HUES48 (cell line): ENCODE data around the gene ZNF680.
A peak's percentile ranks its signal among the peaks of the same experiment; 100 is the strongest.
"Not testable (repeated sequence)": the region's sequence is repeated elsewhere in the genome, so short reads cannot be mapped to it uniquely, and the experiment has no call there.

Experiments used
- H3K27ac ChIP-seq: one replicate; pipeline ENCODE4 v1.7.0; 2013; ENCODE audit warnings: low read depth, low read length, inconsistent platforms
- H3K27me3 ChIP-seq: 2 replicates; pipeline ENCODE4 v1.6.1; 2013; ENCODE audit warnings: mild to moderate bottlenecking, low read length; ENCODE audit not compliant: control insufficient read depth, insufficient read depth
- H3K36me3 ChIP-seq: 2 replicates; pipeline ENCODE4 v1.6.1; 2013; ENCODE audit warnings: low read length; ENCODE audit not compliant: control insufficient read depth, insufficient read depth
- H3K4me1 ChIP-seq: 2 replicates; pipeline ENCODE4 v1.6.1; 2013; ENCODE audit warnings: mild to moderate bottlenecking, low read length; ENCODE audit not compliant: control insufficient read depth, insufficient read depth
- H3K4me3 ChIP-seq: 2 replicates; pipeline ENCODE4 v1.5.1; 2013; ENCODE audit warnings: mild to moderate bottlenecking, low read depth, low read length
- H3K9ac ChIP-seq: 2 replicates; pipeline ENCODE4 v1.6.1; 2013; ENCODE audit warnings: mild to moderate bottlenecking, low read depth, low read length, moderate library complexity
- H3K9me3 ChIP-seq: 2 replicates; pipeline ENCODE4 v1.6.1; 2013; ENCODE audit warnings: low read length; ENCODE audit not compliant: control insufficient read depth, insufficient read depth

The ZNF680 gene

DNA sequence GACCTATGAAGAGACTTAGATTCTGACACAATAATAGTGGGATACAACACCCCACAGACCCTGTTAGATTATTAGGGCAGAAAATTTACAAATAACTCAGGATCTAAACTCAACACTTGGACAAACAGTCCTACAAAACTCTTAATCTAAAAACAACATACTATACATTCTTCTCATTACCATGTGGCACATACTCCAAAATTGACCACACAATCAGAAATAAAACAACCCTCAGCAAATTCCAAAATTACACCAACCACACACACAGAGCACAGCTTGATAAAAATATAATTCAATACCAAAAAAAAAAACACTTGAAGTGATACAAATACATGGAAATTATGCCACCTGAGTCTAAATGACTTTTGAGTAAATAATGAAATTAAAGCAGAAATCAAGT lies 7.8 kb downstream of the ZNF680 start:
- Histone ChIP-seq H3K36me3 (0 out of 2 replicates have a peak, but pooled peaks cover 7% of the 10 kb centered on the region), H3K9ac (no peak overlapping the region), H3K9me3 (peaks cover 21% of the 10 kb centered on the region), H3K4me3 (no peak overlapping the region), H3K27ac (no peak overlapping the region), H3K27me3 (no peaks in the 10 kb centered on the region), H3K4me1 (no peaks in the 10 kb centered on the region)

- not testable (repeated sequence) for H3K4me3 ChIP-seq, H3K27me3 ChIP-seq, H3K4me1 ChIP-seq, H3K27ac ChIP-seq, H3K9ac ChIP-seq
- Histone ChIP-seq H3K36me3 (peaks cover 14% of the 10 kb centered on the region; the same call in 1 of the 2 replicates), H3K9me3 (peaks cover 21% of the 10 kb centered on the region)
Observed at GRCh38 chr7:64554188-64554587, 8.7 kb downstream of the ZNF680 start.

DNA sequence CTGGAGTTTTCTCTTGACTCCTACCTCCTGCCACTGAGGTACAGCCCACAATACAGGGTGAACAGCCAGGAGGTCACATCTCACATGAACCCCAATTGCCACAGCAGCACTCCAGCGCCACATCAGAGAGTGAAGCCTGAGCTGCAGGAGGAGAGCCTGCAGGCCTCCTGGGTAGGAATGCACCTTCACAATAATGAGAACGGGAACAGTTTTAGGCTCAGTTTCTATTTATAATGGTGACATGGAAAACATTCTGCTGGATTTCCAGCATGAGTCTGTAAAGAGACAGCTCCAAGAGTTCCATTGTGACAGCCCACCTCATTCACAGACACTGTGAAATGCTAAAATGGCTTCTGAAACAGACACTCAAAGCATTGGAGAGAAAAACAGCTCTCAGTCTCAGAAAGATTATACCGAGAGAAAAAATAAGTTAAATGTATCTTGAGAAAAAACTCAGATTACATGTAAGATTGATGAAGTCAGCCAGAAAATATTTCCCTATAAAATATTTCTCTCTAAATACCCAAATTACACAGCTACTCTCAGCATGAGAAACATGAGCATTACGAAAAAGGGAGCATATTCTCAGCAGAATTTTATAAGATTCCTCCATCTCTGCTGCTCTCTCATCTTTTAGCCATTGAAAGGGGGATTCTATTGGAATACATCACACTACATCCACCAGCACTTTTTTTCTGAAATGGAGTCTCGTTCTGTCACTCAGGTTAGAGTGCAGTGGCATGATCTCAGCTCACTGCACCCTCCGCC lies 11.3 kb downstream of the ZNF680 start:
- Histone ChIP-seq H3K27ac (no peak overlapping the region), H3K4me1 (no peaks in the 10 kb centered on the region), H3K27me3 (no peaks in the 10 kb centered on the region), H3K9me3 (peaks cover 21% of the 10 kb centered on the region), H3K9ac (no peak overlapping the region), H3K4me3 (no peak overlapping the region), H3K36me3 (peaks cover 27% of the 10 kb centered on the region)

DNA sequence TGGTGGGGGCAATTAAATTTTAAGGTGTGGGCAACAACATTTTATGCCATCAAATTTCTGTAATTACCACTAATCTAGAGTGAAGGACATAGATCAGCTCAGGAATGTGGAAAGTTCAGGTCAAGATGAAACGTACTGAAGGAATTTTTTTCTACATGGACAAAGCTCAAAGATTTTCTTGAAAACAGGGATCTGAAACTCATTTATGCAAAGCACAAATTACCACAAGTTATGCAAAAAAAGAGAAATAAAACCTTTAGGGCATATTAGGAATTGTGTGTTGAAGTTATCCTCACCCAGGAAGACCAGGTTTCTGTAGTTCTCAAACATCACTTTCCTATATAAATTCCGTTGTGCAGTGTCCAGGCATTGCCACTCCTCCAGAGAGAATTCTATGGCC lies 18.9 kb downstream of the ZNF680 start:
- Histone ChIP-seq H3K27me3 (no peaks in the 10 kb centered on the region), H3K27ac (no peak overlapping the region), H3K4me1 (no peaks in the 10 kb centered on the region), H3K9ac (no peak overlapping the region), H3K4me3 (no peak overlapping the region), H3K36me3 (peaks cover 66% of the 10 kb centered on the region), H3K9me3 (peaks cover 5% of the 10 kb centered on the region; the same call in 1 of the 2 replicates)

DNA sequence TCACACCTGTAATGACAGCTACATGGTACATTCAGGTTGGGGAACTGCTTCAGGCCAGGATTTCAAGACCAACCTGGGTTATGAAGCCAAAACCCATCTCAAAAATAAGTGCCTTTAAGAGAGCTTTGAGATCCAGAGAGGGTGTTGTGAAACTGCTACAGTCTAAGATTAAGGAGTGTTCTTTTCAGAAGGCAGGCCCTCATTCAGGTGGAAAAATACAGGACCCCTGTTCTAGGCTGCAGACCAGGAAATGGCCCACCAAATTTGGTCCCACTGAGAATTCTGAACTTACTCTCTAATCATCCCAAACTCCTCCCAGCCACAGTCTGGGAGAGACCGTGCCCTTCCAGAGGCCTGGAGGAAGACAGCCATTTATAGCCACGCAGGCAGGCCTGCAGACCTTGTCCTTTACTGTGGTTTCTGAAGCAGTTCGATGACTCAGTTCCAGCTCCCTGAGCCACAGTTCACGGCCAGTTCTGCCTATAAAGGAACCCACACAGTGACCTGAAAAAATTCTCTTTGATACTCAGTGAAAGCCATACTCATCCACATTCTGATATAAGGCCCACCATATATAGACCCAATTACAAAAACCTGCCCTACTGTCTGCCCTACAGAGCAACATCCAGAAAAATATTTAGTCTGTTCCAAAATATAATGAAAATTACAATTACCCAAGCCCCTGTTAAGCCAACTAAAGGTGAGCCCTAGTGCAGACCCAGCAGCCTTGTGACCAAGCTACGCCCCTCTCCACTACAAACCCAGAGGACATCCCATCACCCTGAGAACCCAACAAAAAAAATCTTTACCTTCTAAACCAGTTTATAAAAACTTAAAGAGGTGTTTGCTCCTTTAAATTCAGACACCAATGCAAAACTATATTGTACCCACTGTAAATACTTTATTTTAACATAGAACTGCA lies 21.2 kb downstream of the ZNF680 start:
- Histone ChIP-seq H3K4me1 (no peaks in the 10 kb centered on the region), H3K9me3 (peaks cover 10% of the 10 kb centered on the region; the same call in 1 of the 2 replicates), H3K9ac (no peak overlapping the region), H3K27ac (no peak overlapping the region), H3K27me3 (no peaks in the 10 kb centered on the region), H3K36me3 (peaks cover 65% of the 10 kb centered on the region), H3K4me3 (no peak overlapping the region)

GRCh38 chr7:64533756-64534155 lies 29.1 kb downstream of the ZNF680 start:
- Histone ChIP-seq H3K4me3 (no peak overlapping the region), H3K9me3 (peaks cover 44% of the 10 kb centered on the region), H3K27ac (no peak overlapping the region), H3K27me3 (no peaks in the 10 kb centered on the region), H3K36me3 (peaks cover 31% of the 10 kb centered on the region), H3K4me1 (no peaks in the 10 kb centered on the region), H3K9ac (no peak overlapping the region)

DNA sequence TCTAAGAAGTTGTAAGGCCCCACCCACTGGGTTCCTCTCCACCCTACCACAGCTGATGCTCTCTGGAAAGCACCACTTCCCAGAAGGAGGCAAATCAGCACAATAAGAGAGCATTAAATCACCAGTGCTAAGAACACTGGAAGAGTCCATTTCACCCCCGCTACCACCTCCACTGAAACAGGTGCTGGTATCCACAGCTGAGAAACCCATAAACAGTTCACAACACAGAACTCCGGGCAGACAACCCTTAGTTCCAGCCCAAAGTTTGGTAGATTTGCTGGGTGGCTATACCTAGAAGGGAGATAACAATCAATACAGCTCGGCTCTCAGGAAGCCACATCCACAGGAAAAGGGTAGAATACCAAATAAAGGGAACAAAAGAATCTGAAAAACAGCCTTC lies 34.1 kb downstream of the ZNF680 start:
- Histone ChIP-seq H3K27ac (no peak overlapping the region), H3K27me3 (no peaks in the 10 kb centered on the region), H3K4me1 (no peaks in the 10 kb centered on the region), H3K9ac (no peak overlapping the region), H3K9me3 (peaks cover 70% of the 10 kb centered on the region), H3K4me3 (no peak overlapping the region), H3K36me3 (peaks cover 47% of the 10 kb centered on the region)

GRCh38 chr7:64521409-64521984 lies 41.4 kb downstream of the ZNF680 start:
- peaks cover 64% of the 10 kb centered on the region for H3K36me3 ChIP-seq
- no peaks in the 10 kb centered on the region for H3K27me3 ChIP-seq
- H3K9me3 ChIP-seq = peaks cover 94% of the 10 kb centered on the region

GRCh38 chr7:64516451-64516850 lies 46.4 kb downstream of the ZNF680 start:
- no peak overlapping the region for H3K4me3 ChIP-seq
- H3K4me1 ChIP-seq = no peaks in the 10 kb centered on the region
- no peak overlapping the region for H3K27ac ChIP-seq
- no peaks in the 10 kb centered on the region for H3K27me3 ChIP-seq
- H3K9me3 ChIP-seq = peaks cover 88% of the 10 kb centered on the region
- no peak overlapping the region for H3K9ac ChIP-seq
- H3K36me3 ChIP-seq = peaks cover 34% of the 10 kb centered on the region

More at GRCh38 chr7:64521409-64521984, 41.4 kb downstream of the ZNF680 start:
- Histone ChIP-seq H3K4me1 (no peaks in the 10 kb centered on the region), H3K9ac (no peak overlapping the region), H3K27ac (no peak overlapping the region), H3K4me3 (peak overlapping the region; percentile 12; the same call in 1 of the 2 replicates)

DNA sequence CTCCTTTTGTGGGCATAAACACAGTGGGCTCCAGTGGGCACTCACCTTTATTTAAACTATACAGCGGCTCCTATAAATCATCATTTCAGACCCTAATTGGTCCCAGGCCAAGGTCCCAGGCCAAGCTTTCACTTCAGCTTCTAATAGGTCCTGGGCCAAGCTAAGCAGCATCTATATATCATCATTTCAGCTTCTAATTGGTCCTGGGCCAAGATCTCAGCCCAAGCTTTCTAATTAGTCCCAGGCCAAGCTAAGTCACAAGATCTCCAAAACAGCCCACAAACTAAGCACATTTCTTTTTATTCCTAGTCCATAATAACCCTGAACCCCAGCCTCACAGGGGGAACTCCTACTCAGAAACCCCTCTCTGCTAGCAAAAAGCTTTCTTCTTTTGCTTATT lies 47.1 kb downstream of the ZNF680 start:
- H3K4me1 ChIP-seq = no peaks in the 10 kb centered on the region
- peaks cover 27% of the 10 kb centered on the region for H3K36me3 ChIP-seq
- peaks cover 88% of the 10 kb centered on the region for H3K9me3 ChIP-seq
- no peaks in the 10 kb centered on the region for H3K27me3 ChIP-seq
- no peak overlapping the region for H3K4me3 ChIP-seq
- no peak overlapping the region for H3K9ac ChIP-seq
- H3K27ac ChIP-seq = no peak overlapping the region
